Transverse colon (tissue), 4 donors: ENCODE measurements around the gene SYDE1.

Experiments used
- CTCF ChIP-seq, 5 experiments: fragments of 200-600 bp in 3 of 5; fragments of 450-650 bp in 2 of 5; sonication (generic) in 3 of 5; IDR thresholded peaks; 1 replicate in 2 of 5; 2 replicates in 3 of 5; pipeline ENCODE4 v1.5.1; 2016 to 2017; ENCODE audit warnings: antibody characterized with exemption in 5 of 5, inconsistent platforms in 3 of 5, mild to moderate bottlenecking in 2 of 5, moderate library complexity in 1 of 5
- POLR2A ChIP-seq: fragments of 450-650 bp; IDR thresholded peaks from one replicate; pipeline ENCODE4 v1.6.1; 2016; ENCODE audit warnings: antibody characterized with exemption, mild to moderate bottlenecking, moderate library complexity
- POLR2AphosphoS5 ChIP-seq, 3 donors: sonication (generic); formaldehyde crosslinking; IDR thresholded peaks; one replicate each; pipeline ENCODE4 v1.6.1; 2016; ENCODE audit warnings: antibody characterized with exemption in 3 of 3

DNA sequence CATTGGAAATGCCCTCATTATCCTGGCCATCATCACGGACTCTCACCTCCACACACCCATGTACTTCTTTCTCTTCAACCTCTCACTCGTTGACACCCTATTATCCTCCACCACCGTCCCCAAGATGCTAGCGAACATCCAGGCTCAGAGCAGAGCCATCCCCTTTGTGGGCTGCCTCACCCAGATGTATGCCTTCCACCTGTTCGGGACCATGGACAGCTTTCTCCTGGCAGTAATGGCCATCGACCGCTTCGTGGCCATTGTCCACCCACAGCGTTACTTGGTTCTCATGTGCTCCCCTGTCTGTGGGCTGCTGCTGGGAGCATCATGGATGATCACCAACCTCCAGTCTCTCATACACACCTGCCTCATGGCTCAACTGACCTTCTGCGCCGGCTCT is 20.0 kb upstream of the SYDE1 start:
- TF ChIP-seq CTCF (IDR thresholded peaks at IDR 0.05) (no peak), POLR2AphosphoS5 (IDR thresholded peaks at IDR 0.05) (no peak), POLR2A (no peak)
